GM06990 (cell line): Measurements from ENCODE around the gene CRADD.

ENCODE experiments used
- DNase-seq: peaks from one replicate; pipeline ENCODE4 v3.0.0-alpha.2; 2011; ENCODE audit not compliant: insufficient read length; ENCODE audit errors: extremely low read depth
- H3K27me3 ChIP-seq: replicated peaks from 2 replicates; pipeline ENCODE4 v1.6.0; 2011; ENCODE audit warnings: low read length; ENCODE audit not compliant: control insufficient read depth, insufficient read depth
- H3K36me3 ChIP-seq: 2 replicates; pipeline ENCODE4 v1.5.1; 2011; ENCODE audit warnings: low read length; ENCODE audit not compliant: control insufficient read depth, insufficient read depth
- H3K4me3 ChIP-seq: replicated peaks from 2 replicates; pipeline ENCODE4 v1.5.1; 2011; ENCODE audit warnings: low read depth, mild to moderate bottlenecking, control low read depth, low read length
- TF ChIP-seq, protein P1 (sequence below): IDR thresholded peaks from 2 replicates; pipeline ENCODE4 v1.5.1; 2011; ENCODE audit warnings: low read length, control low read depth, mild to moderate bottlenecking, inconsistent platforms; ENCODE audit not compliant: insufficient read depth, poor library complexity, severe bottlenecking

Gene CRADD

DNA sequence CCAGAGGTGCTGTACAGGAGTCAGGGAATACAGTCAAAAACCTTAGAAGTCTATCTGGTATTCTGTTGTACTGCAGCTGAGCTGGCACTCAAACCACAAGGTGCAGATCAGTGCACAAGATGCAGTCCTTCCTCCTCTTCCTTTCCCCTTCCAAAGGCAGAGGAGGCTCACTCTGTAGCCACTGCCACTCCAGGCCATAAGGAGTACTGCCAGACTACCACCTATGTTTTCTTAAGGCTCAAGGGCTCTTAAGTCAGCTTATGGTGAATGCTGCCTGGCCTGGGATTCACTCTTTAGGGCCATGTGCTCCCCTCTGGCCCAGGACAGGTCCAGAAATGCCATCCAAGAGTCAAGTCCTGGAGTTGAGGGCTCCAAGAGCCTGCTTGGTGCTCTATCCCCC is 200.3 kb downstream of the CRADD start:
- H3K4me3 ChIP-seq, result no peak overlapping the region
- H3K27me3 ChIP-seq, result no peaks in the 10 kb centered on the region
- TF ChIP-seq, protein P1, sequence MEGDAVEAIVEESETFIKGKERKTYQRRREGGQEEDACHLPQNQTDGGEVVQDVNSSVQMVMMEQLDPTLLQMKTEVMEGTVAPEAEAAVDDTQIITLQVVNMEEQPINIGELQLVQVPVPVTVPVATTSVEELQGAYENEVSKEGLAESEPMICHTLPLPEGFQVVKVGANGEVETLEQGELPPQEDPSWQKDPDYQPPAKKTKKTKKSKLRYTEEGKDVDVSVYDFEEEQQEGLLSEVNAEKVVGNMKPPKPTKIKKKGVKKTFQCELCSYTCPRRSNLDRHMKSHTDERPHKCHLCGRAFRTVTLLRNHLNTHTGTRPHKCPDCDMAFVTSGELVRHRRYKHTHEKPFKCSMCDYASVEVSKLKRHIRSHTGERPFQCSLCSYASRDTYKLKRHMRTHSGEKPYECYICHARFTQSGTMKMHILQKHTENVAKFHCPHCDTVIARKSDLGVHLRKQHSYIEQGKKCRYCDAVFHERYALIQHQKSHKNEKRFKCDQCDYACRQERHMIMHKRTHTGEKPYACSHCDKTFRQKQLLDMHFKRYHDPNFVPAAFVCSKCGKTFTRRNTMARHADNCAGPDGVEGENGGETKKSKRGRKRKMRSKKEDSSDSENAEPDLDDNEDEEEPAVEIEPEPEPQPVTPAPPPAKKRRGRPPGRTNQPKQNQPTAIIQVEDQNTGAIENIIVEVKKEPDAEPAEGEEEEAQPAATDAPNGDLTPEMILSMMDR, result no peak
- no peak for DNase-seq
- H3K36me3 ChIP-seq, result no peaks in the 10 kb centered on the region

- Histone ChIP-seq H3K27me3 (no peaks in the 10 kb centered on the region), H3K4me3 (no peak overlapping the region), H3K36me3 (no peaks in the 10 kb centered on the region)
- DNase-seq, result no peak
- TF ChIP-seq, protein P1, result no peak
Observed at GRCh38 chr12:93879476-93880421, 202.6 kb downstream of the CRADD start.

GRCh38 chr12:93880853-93881522 is 203.8 kb downstream of the CRADD start:
- H3K36me3 ChIP-seq, result no peaks in the 10 kb centered on the region

GRCh38 chr12:93882763-93883162 is 205.6 kb downstream of the CRADD start:
- TF ChIP-seq, protein P1, result no peak
- Histone ChIP-seq H3K27me3 (no peaks in the 10 kb centered on the region), H3K4me3 (no peak overlapping the region), H3K36me3 (no peaks in the 10 kb centered on the region)
- DNase-seq, result no peak

More at GRCh38 chr12:93880853-93881522, 203.8 kb downstream of the CRADD start:
- Histone ChIP-seq H3K27me3 (no peaks in the 10 kb centered on the region), H3K4me3 (no peak overlapping the region)
- TF ChIP-seq, protein P1, result no peak
- DNase-seq, result no peak

- no peak for DNase-seq
- no peaks in the 10 kb centered on the region for H3K36me3 ChIP-seq
Observed at GRCh38 chr12:93883436-93884154, 206.4 kb downstream of the CRADD start.

More at GRCh38 chr12:93883436-93884154, 206.4 kb downstream of the CRADD start:
- TF ChIP-seq, protein P1, result no peak
- no peaks in the 10 kb centered on the region for H3K27me3 ChIP-seq
- H3K4me3 ChIP-seq, result no peak overlapping the region
